HCT116 (cell line): Measurements from ENCODE around the gene LIN7B.

Source experiments
- CEBPB ChIP-seq: IDR thresholded peaks from 2 replicates; pipeline ENCODE4 v1.6.1; 2012; ENCODE audit warnings: low read depth
- EZH2 ChIP-seq: fragments of 200-600 bp; sonication (generic); IDR thresholded peaks from 2 replicates; pipeline ENCODE4 v1.6.1; 2017; ENCODE audit warnings: antibody characterized with exemption, mixed run types
- EZH2phosphoT487 ChIP-seq: fragments of 200-600 bp; IDR thresholded peaks from 2 replicates; pipeline ENCODE4 v1.6.1; 2018; ENCODE audit warnings: antibody characterized with exemption, borderline replicate concordance
- POLR2A ChIP-seq: IDR thresholded peaks from 2 replicates; pipeline ENCODE4 v1.7.0; 2011; ENCODE audit warnings: borderline replicate concordance; ENCODE audit not compliant: insufficient read depth, insufficient read length; ENCODE audit errors: extremely low read depth
- POLR2AphosphoS5 ChIP-seq: IDR thresholded peaks from 2 replicates; pipeline ENCODE4 v1.6.1; 2011; ENCODE audit warnings: mild to moderate bottlenecking, low read depth, low read length, moderate library complexity
- RAD21 ChIP-seq: IDR thresholded peaks from 2 replicates; pipeline ENCODE4 v1.6.1; 2012; ENCODE audit warnings: low read depth, mild to moderate bottlenecking
- SIN3A ChIP-seq: IDR thresholded peaks from 2 replicates; pipeline ENCODE4 v1.6.1; 2012; ENCODE audit warnings: low read depth
- SRF ChIP-seq: IDR thresholded peaks from 2 replicates; pipeline ENCODE4 v1.6.1; 2012; ENCODE audit warnings: low read depth
- TCF7L2 ChIP-seq: IDR thresholded peaks from 2 replicates; pipeline ENCODE4 v1.7.0; 2011; ENCODE audit warnings: borderline replicate concordance, inconsistent platforms; ENCODE audit not compliant: insufficient read depth, insufficient read length; ENCODE audit errors: extremely low read depth
- TF ChIP-seq, protein P1 (sequence below): IDR thresholded peaks from 2 replicates; pipeline ENCODE4 v1.6.1; 2012
- TF ChIP-seq, protein P2 (sequence below), 3 experiments: fragments of 200-600 bp in 1 of 3; sonication (generic) in 1 of 3; IDR thresholded peaks in 2 of 3; conservative IDR thresholded peaks in 1 of 3; 2 replicates each; pipeline ENCODE4 v1.5.1; 2012 to 2017; ENCODE audit warnings: low read depth in 2 of 3, low read length in 2 of 3, antibody characterized with exemption in 1 of 3, borderline replicate concordance in 1 of 3, control low read depth in 1 of 3, mild to moderate bottlenecking in 1 of 3, mixed read lengths in 1 of 3, mixed run types in 1 of 3, moderate library complexity in 1 of 3; ENCODE audit not compliant: insufficient read depth in 1 of 3

DNA sequence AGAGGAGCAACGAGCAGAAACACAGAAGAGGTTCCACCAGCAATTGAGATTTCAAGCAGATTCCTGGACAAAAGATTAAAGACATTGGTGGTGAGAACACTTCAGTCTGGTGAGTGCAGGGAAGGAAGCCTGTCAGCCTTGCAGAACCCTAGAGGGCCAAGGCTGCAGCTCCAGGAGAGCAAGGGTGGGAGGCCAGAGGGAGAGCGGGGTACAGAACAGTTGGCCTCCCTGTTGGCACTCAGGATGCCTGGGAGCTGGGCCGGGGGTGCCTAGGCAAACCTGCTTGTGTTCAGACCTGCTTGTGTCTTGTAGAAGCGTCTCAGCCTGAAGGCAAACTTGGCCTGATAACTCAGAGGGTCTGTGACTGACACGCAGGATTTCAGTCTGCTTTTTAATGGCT is 5.1 kb upstream of the LIN7B start:
- TF ChIP-seq, protein P1, sequence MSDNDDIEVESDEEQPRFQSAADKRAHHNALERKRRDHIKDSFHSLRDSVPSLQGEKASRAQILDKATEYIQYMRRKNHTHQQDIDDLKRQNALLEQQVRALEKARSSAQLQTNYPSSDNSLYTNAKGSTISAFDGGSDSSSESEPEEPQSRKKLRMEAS, result no peak
- TF ChIP-seq, protein P2, sequence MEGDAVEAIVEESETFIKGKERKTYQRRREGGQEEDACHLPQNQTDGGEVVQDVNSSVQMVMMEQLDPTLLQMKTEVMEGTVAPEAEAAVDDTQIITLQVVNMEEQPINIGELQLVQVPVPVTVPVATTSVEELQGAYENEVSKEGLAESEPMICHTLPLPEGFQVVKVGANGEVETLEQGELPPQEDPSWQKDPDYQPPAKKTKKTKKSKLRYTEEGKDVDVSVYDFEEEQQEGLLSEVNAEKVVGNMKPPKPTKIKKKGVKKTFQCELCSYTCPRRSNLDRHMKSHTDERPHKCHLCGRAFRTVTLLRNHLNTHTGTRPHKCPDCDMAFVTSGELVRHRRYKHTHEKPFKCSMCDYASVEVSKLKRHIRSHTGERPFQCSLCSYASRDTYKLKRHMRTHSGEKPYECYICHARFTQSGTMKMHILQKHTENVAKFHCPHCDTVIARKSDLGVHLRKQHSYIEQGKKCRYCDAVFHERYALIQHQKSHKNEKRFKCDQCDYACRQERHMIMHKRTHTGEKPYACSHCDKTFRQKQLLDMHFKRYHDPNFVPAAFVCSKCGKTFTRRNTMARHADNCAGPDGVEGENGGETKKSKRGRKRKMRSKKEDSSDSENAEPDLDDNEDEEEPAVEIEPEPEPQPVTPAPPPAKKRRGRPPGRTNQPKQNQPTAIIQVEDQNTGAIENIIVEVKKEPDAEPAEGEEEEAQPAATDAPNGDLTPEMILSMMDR (IDR thresholded peaks at IDR 0.05 in 2 of 3, conservative IDR thresholded peaks at IDR 0.05 in 1 of 3; ENCODE audit: borderline replicate concordance in 1 of 3, insufficient read depth in 1 of 3, low read depth in 2 of 3, low read length in 2 of 3), result no peak
- TF ChIP-seq EZH2 (no peak), CEBPB (no peak), EZH2phosphoT487 (no peak), SRF (no peak), POLR2A (no peak), RAD21 (no peak), TCF7L2 (no peak), SIN3A (no peak), POLR2AphosphoS5 (0 out of 2 replicates have a peak, but pooled peaks have one; percentile 16)
